IPS-18c (cell line): ENCODE measurements around the gene KRT2.

Source experiments
- H3K4me3 ChIP-seq: 2 replicates; pipeline ENCODE4 v1.7.0; 2013; ENCODE audit warnings: low read depth, mild to moderate bottlenecking, low read length, moderate library complexity; ENCODE audit not compliant: insufficient read depth
- H3K9me3 ChIP-seq: one replicate; pipeline ENCODE4 v1.6.1; 2013; ENCODE audit warnings: mild to moderate bottlenecking, low read length, moderate library complexity; ENCODE audit not compliant: control insufficient read depth, insufficient read depth

The KRT2 gene

DNA sequence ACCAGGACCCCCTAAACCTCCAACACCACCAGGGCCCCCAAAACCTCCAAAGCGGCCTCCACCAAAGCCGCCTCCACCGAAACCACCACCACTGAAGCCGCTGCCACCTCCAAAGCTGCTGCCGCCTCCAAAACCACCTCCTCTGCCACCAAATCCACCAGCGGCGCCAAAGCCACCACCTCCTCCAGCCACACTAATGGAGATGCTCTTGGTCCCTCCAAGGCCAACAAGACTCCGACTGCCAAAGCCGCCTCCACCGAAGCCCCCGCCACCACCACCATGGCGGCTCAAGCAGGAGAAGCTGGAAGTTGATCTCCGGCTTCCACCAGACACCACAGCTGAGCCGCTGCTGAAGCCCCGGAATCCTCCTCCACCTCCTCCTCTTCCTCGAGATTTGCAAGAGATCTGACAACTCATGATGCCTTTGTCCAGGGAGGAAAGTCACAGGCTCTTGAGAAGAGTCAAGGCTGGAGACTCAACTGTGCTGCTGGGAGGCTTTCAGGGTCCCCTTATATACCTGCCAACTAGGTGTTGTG is at the start of gene KRT2:
Gene KRT2, minus strand, starts transcription at position 486 of the 536 bp plus-strand sequence. Its CDS starts 69 bp downstream, at position 417.
- H3K9me3 ChIP-seq, result no peaks in the 10 kb centered on the region

DNA sequence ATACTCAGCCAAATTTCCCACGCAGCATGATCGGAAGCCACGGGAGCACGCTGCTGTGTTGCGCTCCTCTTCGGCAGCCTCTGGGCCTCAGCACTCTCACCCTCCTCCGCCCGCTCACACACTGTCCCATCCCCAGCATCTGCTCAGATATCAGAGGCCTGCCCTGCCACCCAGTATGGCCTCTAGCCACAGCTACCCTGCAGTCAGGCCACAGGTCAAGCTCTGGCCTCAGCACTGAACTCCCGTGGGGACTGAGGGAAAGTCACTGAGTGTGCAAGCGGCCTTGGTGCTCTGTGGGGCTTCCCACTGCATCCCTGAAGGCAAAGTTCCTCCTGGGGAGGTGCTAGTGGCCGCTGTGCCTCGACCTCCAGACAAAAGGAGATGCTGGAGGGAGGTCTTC is 49.3 kb upstream of the KRT2 start:
- H3K4me3 ChIP-seq, result no peak overlapping the region
- H3K9me3 ChIP-seq, result no peaks in the 10 kb centered on the region

More for the DNA sequence above, at the start of gene KRT2:
- H3K4me3 ChIP-seq, result no peak within 1 kb of the TSS

DNA sequence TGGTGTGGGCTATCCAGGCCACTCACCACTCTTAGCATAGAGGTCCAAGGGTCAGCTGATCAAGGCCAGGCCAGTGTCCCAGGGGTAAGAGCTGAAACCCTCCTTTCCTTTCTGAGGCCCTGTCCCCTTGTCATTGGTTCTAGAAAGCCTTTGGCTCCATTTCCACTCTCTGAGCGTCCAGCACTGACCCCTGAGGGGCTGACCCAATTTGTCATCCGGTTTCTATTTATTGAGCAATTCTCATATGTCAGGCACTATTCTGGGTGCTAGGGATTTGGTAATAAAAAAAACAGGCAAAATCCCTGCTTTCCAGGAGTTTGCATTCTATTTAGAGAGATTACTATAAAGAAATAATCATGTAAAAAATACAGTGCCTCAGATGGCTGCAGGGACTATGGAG is 47.9 kb upstream of the KRT2 start:
- H3K9me3 ChIP-seq, result no peaks in the 10 kb centered on the region

DNA sequence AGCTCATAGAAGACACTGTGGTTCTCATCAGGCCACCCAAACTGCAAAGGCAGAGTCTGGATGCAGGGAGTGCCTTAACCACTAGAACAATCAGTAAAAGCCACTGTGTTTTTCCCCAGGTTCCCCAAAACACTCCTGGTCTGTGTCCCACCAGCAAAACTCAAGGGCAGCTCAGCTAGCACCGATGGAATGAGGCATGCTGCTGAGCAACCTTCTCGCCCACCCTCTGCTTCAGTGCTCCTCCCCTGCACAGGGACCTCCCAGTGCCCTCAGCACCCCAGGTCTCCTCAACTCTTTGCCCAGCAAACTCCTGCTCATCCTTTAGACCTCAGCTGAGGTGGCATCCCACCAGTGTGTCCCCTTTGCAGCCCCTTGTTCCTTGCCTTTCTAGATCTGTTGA is 47.4 kb upstream of the KRT2 start:
- Histone ChIP-seq H3K4me3 (no peak overlapping the region), H3K9me3 (no peaks in the 10 kb centered on the region)

More for the DNA sequence above, 47.9 kb upstream of the KRT2 start:
- no peak overlapping the region for H3K4me3 ChIP-seq

DNA sequence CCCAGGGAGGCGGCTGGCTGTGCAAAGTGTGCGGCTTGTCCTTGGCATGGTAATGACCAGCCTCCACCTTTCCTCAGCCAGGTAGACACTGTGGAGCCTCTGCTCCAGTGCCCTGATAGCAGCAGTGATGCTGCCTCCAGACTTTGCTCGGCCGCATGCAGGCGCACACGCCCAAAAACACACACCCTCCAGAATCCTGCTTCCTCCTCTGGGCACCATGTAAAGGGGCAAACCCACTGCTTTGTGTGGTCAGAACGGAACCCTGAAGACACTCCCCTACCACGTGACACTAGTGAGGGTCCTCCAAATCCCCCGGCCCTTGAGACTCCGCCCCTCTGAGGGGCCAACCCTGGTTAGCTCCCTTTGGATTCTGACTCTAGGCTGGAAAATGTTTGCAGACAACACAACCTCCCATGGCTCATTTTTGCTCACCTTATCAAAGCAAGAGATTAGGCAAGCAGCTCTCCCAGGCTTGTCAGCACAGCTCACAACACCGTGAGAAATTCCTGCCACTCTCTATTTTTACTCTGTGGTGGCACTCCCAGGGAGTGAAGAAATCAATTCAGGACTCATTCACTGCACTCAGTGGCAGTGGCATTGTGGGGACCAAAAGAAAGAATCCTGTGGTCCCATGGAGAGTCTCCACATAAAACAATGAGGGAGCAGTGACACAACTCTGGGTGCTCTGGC is 46.8 kb upstream of the KRT2 start:
- Histone ChIP-seq H3K4me3 (no peak overlapping the region), H3K9me3 (no peaks in the 10 kb centered on the region)

DNA sequence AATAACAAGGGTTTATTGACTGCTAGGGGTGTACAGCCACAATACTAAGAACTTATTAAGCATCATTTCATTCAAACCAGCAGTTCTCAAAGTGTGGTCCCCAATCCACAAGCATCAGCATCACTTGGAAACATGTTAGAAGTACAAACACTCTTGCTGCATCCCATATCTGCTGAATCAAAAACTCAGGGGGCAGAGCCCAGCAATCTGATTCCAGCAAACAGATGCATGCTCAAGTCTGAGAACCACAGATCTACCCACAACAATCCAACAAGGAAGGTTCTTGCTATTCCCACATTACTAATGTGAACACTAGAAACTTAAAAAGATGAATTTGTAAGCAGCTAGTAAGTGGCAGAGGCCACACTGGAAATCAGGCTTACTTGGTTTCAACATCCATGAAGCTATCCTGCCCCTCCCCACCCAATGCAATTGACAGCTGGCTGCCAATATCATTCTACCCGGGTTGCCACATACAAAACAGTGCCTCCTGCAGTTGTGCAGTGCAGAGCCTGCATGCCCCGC is 45.1 kb upstream of the KRT2 start:
- no peaks in the 10 kb centered on the region for H3K9me3 ChIP-seq
- no peak overlapping the region for H3K4me3 ChIP-seq

DNA sequence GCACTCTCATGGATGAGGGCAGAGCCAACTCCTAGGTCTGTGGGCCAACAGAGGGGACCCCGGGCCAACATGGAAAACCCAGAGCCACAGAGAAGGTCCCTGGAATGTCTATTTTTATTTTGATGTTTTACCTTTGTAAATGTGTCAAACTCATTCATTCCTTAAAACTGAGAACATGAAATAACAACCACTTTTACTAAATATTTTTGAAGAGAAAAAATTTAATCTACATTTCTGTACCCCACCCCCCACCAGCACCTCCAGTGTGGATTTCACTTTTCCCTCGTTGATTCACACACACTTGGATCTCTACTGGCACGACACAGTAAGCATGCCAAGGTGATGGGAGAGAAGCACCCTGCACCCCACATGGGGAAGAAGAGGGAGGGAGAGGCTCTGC is 44.6 kb upstream of the KRT2 start:
- H3K9me3 ChIP-seq, result no peaks in the 10 kb centered on the region

DNA sequence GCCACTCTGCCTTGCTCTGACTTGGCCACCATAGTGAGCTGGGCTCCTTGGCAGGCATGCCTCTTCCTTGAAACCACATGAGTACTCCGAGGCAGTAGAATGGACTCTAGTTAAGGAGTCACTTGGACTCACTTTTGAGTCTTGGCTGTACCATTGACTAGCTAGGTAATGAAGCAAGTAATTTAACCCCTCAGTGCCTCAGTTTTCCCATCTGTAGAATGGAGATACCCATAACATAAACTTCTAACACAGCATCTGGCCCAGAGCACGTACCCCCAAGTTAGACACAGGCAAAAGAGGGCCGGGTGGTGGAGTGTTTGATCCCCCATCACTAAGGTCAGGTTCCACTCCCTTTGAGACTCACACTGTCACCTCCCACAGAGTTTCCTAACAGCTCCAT is 43.0 kb upstream of the KRT2 start:
- no peaks in the 10 kb centered on the region for H3K9me3 ChIP-seq
- H3K4me3 ChIP-seq, result no peak overlapping the region

More for the DNA sequence above, 44.6 kb upstream of the KRT2 start:
- H3K4me3 ChIP-seq, result no peak overlapping the region

DNA sequence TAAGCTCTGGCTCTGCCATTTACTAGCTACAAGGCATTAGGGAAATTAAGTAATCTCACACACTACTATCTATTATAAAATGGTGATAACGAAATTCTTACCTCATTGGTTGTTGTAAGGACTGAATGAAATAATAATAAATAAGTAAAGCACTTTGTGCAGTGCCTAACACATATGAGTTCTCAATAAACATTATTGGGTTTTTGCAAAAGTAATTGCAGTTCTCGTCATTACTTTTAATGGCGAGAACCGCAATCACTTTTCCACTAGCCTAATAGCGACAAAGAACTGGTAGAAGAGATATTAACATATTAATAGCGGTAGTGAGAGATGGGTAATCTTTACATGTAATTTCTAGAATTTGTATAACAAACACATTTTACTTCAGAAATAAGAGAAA is 42.1 kb upstream of the KRT2 start:
- H3K4me3 ChIP-seq, result no peak overlapping the region
- no peaks in the 10 kb centered on the region for H3K9me3 ChIP-seq

DNA sequence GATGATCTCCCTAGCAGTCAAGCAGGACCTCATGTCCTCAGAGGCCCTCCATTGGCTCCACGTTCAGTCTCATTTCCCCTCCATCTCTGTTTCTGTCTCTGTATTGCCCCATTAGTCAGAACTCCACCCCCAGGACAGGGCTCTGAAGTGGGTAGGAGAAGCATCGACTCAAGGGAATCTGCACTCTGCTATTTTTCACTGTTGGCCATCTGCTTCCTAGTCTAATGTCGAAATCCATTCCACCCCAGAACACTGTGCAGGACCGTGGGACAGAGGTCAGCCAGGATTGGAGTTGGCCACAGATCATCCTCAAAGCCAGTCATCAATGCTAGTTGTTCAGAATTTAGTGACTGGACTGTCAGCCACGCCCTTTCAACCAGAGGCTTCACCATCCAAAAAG is 41.2 kb upstream of the KRT2 start:
- no peak overlapping the region for H3K4me3 ChIP-seq
- H3K9me3 ChIP-seq, result peaks cover 2% of the 10 kb centered on the region

DNA sequence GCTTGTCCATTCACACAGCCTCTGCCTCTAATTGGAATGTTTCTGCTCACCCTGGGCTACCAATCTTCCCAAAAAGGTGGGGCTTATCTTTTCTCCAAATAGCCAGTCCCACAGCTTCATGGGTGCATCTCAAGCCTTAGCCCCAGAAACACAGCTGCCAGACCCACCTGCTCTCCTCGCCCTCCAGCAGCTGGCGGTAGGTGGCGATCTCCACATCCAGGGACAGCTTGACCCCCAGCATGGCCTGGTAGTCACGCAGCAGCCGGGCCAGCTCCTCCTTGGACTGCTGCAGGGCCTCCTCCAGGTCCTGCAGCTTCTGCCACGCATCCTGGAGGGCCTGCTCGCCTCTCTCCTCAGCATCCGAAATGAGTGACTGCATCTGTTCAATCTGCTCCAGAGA is 40.2 kb upstream of the KRT2 start:
- peaks cover 2% of the 10 kb centered on the region for H3K9me3 ChIP-seq
- no peak overlapping the region for H3K4me3 ChIP-seq

DNA sequence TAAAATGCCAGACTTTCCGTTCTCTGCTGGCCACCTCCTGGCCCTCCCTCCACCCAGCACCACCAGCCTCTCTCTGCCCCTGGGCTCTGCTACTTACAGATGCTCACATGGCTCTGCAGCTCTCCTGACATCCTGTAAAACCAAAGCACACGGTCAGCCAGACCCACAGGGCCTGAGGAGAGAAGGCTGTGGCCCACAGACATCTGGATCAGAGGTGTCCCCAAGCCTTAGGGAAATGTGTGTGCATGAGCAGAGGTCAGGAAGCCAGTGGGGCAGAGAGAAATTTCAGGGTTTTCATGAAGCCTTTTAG is 39.8 kb upstream of the KRT2 start:
- Histone ChIP-seq H3K4me3 (no peak overlapping the region), H3K9me3 (peaks cover 2% of the 10 kb centered on the region)

DNA sequence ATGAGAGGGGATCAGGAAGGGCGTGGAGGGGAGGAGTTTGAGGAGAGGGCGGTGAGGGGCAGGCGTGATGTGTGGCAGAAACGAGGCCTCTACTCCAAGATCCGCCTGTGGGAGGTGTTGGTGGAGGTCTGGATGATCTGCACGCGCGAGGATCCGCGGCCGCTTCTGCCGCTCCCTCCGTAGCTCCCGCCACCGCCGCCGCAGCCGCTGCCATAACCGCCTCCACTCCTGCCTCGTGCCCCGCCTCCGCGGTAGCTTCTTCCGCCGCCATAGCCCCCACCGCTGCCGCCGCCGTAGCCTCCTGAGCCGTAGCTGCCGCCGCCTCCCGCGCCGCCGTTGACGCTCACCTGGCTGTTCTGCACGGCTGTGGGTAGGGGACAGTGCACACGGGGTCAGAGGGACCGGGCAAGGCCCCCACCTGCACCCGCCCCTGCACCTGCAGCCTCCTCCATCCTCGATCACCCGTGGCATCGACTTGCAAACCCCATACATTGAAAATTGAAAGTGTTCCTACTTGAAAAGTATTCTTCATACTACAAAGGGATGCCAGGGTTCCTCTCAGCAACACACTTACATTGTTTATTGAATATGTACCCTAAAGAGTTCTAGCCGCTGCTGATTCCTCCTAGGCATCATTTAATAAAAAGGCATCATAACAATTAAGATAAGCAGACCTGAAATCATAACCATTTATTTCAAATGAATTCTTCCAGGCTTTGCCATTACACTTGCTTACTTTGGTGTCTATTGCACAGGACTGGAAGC is 39.2 kb upstream of the KRT2 start:
- Histone ChIP-seq H3K9me3 (peaks cover 2% of the 10 kb centered on the region), H3K4me3 (peak overlapping the region; percentile 41)

DNA sequence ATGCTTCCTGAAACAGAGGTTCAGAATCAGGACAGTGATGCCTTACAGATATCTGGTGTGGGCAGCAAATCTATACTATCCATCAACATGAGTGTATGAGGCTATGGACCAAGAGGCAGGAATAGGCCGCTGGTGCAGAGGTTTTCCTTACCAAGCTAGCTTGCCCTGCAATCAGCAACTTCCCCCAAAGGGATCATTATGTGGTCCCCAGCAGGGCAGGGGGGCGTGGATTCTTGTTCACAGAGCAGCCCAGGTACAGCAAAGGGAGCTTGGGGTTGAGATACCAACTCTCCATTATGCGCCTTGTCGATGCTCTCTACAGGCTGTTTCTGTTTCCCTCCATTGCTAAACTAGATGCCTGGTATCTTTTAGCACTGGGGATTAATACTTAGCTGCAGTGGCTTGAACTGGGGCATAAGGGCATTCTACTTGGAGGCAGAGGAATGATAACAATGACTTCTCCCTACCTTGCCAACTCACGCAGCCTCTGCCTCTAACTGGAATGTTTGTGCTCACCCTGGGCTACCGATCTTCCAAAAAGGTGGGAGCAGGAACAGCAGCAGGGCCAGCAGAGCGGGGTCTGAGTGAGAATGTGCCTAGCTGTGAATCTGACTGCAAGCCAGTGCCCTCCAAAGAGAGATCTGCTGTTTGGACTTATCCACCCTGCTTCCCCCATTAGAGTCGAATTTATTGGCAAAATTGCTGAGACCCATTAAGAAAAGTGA is 38.5 kb upstream of the KRT2 start:
- Histone ChIP-seq H3K9me3 (peaks cover 2% of the 10 kb centered on the region), H3K4me3 (peak overlapping the region; percentile 41)

DNA sequence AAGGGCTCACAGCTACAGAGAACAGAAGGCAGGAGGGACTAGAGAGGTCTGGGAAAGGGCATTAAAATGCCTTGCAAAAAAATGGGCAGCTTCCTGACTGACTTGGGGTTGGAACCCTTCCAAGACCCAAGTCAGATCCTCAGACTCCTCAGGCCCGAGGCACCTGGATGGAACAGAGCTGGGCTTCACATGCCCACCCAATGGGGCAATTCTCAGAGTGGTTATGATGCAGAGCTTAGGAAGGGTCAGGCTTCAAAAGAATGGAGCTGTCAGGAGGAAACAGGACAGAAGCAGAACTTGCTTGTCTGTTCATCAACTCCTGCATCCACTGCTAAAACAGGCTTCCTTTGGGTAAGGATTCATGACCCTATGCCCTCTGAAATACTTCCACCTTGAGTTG is 37.9 kb upstream of the KRT2 start:
- H3K9me3 ChIP-seq, result peaks cover 2% of the 10 kb centered on the region

DNA sequence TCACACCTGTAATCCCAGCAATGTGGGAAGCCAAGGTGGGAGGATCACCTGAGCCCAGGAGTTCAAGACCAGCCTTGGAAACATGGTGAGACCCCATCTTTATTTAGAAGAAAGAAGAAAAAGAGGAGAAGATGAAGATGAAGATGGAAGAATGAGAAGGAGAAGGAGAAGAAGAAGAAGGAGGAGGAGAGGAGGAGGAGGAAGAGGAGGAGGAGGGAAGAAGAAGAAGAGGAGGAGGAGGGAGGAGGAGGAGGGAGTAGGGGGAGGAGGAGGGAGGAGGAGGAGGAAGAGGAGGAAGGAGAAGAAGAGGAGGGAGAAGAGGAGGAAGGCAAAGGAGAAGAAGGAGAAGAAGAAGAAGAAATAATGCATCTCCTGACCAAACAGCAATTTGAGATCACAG is 37.2 kb upstream of the KRT2 start:
- H3K4me3 ChIP-seq, result no peak overlapping the region
- H3K9me3 ChIP-seq, result peaks cover 2% of the 10 kb centered on the region

More for the DNA sequence above, 37.9 kb upstream of the KRT2 start:
- H3K4me3 ChIP-seq, result no peak overlapping the region

DNA sequence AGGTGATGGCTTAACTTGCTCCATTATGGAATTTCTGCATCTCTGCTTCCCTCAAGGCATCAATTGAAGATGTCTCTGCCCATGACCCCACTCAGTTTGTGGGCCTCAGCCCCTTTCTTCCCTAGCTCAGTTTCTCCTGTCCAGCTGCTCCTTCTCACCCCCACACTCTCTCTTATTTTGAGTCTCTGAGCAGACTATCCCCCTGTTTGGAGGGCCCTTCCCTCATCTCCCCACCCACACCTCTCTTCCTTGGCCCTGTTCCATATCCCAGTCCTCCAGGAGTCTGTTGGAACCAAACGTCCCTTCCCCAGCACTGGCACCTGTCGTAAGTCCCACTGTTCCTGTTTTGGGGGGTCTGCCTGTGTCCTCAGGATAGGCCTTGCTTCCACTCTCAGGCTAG is 36.5 kb upstream of the KRT2 start:
- Histone ChIP-seq H3K9me3 (peaks cover 2% of the 10 kb centered on the region), H3K4me3 (no peak overlapping the region)
